ENCODE measurements around the gene CDH9. TPM values are rescaled to one million over a fixed set of nuclear protein-coding genes. Genes with fewer than 3 reads are reported as not detected.
A peak's percentile ranks its signal among the peaks of the same experiment; 100 is the strongest.

Gene CDH9
- total RNA-seq, 1 donor, result not detected

DNA sequence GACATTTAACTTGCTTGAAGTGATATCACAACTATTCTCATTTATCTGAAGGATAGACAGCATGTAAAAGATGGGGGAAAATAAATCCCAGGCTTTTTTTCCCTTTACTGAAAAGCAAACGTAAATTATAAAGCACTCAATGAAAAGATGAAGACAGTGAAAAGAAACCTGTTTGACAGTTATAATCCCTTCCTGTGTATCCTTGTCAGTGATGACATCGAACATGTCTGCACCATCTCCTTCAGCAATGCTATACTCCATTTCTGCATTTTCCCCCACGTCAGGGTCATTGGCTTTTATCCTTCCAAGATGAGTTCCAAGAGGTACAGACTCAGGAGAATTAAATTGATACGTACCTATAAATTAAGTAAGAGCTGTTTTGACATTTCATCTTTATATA is 134.9 kb downstream of the CDH9 start:
- Histone ChIP-seq H4K20me1 (ENCODE audit: insufficient read depth, low read length) (no peaks in the 10 kb centered on the region), H3K4me1 (ENCODE audit: insufficient read depth, low read length) (no peaks in the 10 kb centered on the region), H2AFZ (ENCODE audit: low read length) (no peak overlapping the region), H3K27ac (ENCODE audit: low read depth, low read length) (no peak overlapping the region), H3K36me3 (ENCODE audit: insufficient read depth, low read length) (no peaks in the 10 kb centered on the region), H3K27me3 (ENCODE audit: insufficient read depth, low read length) (no peaks in the 10 kb centered on the region), H3K9me3 (ENCODE audit: low read depth, low read length) (no peaks in the 10 kb centered on the region), H3K4me3 (ENCODE audit: insufficient read depth, low read length) (no peak overlapping the region), H3K4me2 (ENCODE audit: insufficient read depth, low read length) (no peak overlapping the region), H3K79me2 (ENCODE audit: insufficient read depth, low read length) (no peaks in the 10 kb centered on the region)
- TF ChIP-seq, protein P1, sequence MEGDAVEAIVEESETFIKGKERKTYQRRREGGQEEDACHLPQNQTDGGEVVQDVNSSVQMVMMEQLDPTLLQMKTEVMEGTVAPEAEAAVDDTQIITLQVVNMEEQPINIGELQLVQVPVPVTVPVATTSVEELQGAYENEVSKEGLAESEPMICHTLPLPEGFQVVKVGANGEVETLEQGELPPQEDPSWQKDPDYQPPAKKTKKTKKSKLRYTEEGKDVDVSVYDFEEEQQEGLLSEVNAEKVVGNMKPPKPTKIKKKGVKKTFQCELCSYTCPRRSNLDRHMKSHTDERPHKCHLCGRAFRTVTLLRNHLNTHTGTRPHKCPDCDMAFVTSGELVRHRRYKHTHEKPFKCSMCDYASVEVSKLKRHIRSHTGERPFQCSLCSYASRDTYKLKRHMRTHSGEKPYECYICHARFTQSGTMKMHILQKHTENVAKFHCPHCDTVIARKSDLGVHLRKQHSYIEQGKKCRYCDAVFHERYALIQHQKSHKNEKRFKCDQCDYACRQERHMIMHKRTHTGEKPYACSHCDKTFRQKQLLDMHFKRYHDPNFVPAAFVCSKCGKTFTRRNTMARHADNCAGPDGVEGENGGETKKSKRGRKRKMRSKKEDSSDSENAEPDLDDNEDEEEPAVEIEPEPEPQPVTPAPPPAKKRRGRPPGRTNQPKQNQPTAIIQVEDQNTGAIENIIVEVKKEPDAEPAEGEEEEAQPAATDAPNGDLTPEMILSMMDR (IDR thresholded peaks at IDR 0.05; ENCODE audit: extremely low read depth, low read depth, low read length), result no peak
- no peak for DNase-seq (ENCODE audit: insufficient read length, low spot score, missing footprints)

DNA sequence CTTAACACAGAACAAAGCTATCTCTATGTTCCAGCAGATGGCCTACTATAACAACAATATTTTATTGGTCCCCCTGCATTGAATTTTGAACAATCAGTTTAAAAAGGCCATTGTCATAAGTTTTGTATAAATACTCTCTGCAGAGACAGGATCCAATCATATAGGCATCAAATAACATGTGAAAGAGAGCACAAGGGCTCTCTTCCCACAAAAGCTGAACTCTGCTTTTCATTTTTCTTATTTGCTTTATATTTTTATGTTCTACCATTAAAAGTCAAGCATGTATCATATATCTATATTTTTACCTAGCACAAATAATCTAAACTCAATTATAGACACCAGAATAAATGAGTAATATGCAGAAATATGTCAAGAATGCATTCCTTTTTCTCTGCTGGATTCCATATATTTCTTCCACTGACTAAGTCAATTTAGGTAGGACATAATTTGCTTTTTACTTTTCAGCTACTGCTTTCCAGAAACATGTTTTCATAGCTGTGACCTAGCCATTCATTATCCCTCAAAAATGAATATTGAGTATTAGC is 143.6 kb downstream of the CDH9 start:
- Histone ChIP-seq H3K27ac (ENCODE audit: low read depth, low read length) (no peak overlapping the region), H3K4me3 (ENCODE audit: insufficient read depth, low read length) (no peak overlapping the region), H3K4me1 (ENCODE audit: insufficient read depth, low read length) (no peaks in the 10 kb centered on the region), H3K4me2 (ENCODE audit: insufficient read depth, low read length) (no peak overlapping the region), H2AFZ (ENCODE audit: low read length) (no peak overlapping the region), H3K9me3 (ENCODE audit: low read depth, low read length) (no peaks in the 10 kb centered on the region), H3K79me2 (ENCODE audit: insufficient read depth, low read length) (no peaks in the 10 kb centered on the region), H3K27me3 (ENCODE audit: insufficient read depth, low read length) (no peaks in the 10 kb centered on the region), H3K36me3 (ENCODE audit: insufficient read depth, low read length) (no peaks in the 10 kb centered on the region), H4K20me1 (ENCODE audit: insufficient read depth, low read length) (no peaks in the 10 kb centered on the region)
- no peak for DNase-seq (ENCODE audit: insufficient read length, low spot score, missing footprints)
- TF ChIP-seq, protein P1 (IDR thresholded peaks at IDR 0.05; ENCODE audit: extremely low read depth, low read depth, low read length), result no peak

DNA sequence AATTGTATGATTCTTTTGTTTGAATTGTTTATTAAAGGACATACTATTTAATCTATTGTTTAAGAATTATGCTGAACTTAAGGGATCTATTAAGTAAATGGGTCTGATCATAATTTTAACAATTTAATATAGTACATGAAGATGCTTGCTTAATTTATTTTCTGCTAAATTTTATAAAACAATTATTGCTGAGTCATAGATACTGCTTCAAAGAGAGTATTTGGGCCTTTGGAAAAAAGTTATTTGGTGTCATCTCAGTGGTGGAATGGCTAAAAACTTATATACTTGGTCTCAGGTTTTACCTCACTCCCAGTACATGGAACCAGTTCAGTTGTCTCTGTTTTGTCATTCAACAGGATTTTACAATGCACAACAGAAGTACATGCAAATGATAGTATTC is 145.3 kb downstream of the CDH9 start:
- Histone ChIP-seq H4K20me1 (ENCODE audit: insufficient read depth, low read length) (no peaks in the 10 kb centered on the region), H3K36me3 (ENCODE audit: insufficient read depth, low read length) (no peaks in the 10 kb centered on the region), H3K27ac (ENCODE audit: low read depth, low read length) (no peak overlapping the region), H3K9me3 (ENCODE audit: low read depth, low read length) (no peaks in the 10 kb centered on the region), H2AFZ (ENCODE audit: low read length) (no peak overlapping the region), H3K4me1 (ENCODE audit: insufficient read depth, low read length) (no peaks in the 10 kb centered on the region), H3K4me2 (ENCODE audit: insufficient read depth, low read length) (no peak overlapping the region), H3K27me3 (ENCODE audit: insufficient read depth, low read length) (no peaks in the 10 kb centered on the region), H3K79me2 (ENCODE audit: insufficient read depth, low read length) (no peaks in the 10 kb centered on the region), H3K4me3 (ENCODE audit: insufficient read depth, low read length) (no peak overlapping the region)
- no peak for DNase-seq (ENCODE audit: insufficient read length, low spot score, missing footprints)
- TF ChIP-seq, protein P1 (IDR thresholded peaks at IDR 0.05; ENCODE audit: extremely low read depth, low read depth, low read length), result no peak

DNA sequence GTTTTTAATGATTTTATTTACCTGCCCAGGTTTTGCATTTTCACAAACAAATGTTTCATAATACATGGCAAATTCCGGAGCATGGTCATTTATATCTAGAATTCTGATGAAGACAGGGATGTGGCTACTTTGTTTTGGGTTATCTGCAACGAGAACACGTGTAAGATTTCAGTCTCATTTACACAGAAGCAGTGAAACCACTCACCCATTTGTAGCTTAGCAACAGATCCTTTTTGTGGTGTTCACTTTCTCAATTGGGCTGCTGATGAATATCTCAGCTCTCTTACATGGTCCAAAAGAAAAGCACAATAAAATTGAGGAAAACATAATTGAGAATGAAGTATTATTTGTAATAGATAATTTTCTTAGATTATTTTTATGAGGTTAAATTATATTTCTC is 148.6 kb downstream of the CDH9 start:
- H4K20me1 ChIP-seq (ENCODE audit: insufficient read depth, low read length), result no peaks in the 10 kb centered on the region
- no peaks in the 10 kb centered on the region for H3K27me3 ChIP-seq (ENCODE audit: insufficient read depth, low read length)
- TF ChIP-seq, protein P1 (IDR thresholded peaks at IDR 0.05; ENCODE audit: extremely low read depth, low read depth, low read length), result no peak
- peaks cover 4% of the 10 kb centered on the region for H3K9me3 ChIP-seq (ENCODE audit: low read depth, low read length)
- no peak overlapping the region for H3K27ac ChIP-seq (ENCODE audit: low read depth, low read length)
- H3K4me1 ChIP-seq (ENCODE audit: insufficient read depth, low read length), result no peaks in the 10 kb centered on the region
- no peak overlapping the region for H3K4me2 ChIP-seq (ENCODE audit: insufficient read depth, low read length)
- no peaks in the 10 kb centered on the region for H3K36me3 ChIP-seq (ENCODE audit: insufficient read depth, low read length)
- no peak overlapping the region for H3K4me3 ChIP-seq (ENCODE audit: insufficient read depth, low read length)
- no peaks in the 10 kb centered on the region for H3K79me2 ChIP-seq (ENCODE audit: insufficient read depth, low read length)
- DNase-seq (ENCODE audit: insufficient read length, low spot score, missing footprints), result peak; percentile 25
- no peak overlapping the region for H2AFZ ChIP-seq (ENCODE audit: low read length)
